CD4-positive, alpha-beta T cell treated with Interleukin-17A for 1 hour (primary cell): ENCODE measurements around the gene LBHD2.
A peak's percentile ranks its signal among the peaks of the same experiment; 100 is the strongest.

ENCODE experiments used
- DNase-seq: peaks from one replicate; pipeline ENCODE4 v3.0.0-alpha.2; 2020

LBHD2 gene

DNA sequence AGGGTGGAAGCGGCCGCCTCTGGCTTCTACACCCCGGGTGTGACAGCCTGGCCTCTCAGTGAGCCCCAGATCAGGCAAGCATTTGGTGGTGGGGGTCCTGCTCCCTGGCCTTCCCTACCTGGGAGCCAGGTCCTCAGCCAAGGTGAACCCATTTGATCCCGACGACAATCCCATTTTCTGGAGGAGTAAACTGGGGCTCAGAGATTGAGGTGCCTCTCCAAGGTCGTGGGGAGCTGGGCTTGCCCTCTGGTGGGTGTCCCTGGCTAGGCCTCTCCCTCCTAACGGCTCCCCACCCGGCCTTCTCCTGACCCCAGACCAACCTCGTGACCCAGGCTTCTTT is 7.8 kb downstream of the LBHD2 start:
- DNase-seq: no peak

DNA sequence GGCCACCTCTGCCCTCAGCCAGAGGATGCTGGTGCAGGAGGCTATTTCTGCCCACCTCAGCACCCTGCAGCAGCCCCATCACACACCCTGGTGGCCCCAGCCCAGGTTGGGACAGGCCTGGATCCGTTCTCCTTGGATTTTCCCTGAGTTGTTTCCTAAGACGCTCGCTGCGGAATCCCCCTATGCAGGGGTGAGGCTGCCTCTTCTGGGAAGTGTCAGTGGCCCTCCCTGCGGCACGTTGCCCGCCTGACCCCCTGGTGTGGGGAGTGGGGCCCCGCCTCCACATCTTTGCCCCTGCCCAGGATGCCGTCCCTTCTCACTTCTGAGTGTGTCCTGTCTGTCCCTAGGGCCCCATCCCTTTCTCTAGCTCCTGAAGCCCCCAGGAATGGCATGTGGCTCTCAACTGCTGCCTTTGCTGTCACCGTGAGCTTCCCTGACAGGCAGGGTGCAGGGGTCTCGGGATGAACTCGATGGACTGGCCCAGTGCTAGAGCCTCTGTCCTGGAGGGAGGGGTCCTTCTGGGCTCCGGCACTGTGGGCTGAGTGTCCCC is 9.9 kb downstream of the LBHD2 start:
- no peak for DNase-seq

DNA sequence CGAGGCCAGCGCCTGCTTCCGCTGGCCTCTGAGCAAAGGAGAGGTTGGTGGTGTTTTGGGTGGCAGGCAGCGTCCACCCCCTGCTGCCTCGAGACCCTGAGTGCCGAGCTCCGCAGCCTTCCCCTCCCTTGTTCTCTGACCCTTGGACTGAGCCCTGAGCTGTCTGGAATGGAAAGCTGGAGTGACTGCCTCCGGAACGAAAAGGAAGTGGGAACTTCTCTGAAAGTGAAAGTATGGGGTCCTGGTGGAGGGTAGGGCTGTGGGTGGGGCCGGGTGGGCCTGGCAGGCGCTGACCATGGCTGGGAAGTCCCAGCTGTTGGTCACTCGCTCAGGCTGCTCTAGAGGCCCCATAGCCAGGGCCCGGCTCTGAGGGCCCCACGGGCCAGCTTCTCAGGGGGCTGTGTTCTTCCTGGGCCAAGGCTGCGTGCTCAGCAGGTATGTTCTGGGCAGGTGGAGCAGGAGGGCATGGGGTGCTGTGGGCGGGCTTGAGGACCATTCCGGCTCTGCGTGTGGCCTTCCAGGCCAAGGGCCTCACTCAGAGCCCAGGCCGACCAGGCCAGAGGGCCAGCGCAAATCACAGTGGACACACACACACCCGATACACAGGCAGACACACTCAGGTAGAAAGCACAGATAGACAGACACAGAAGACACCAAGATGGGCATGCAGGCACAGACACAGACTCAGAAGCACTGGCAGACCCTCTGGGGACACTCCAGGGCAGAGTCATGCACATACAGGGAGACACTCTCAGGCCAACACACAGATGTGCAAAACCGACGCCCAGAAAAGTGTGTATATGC is 10.6 kb downstream of the LBHD2 start, which contains the start of gene EXOC3L4:
Gene EXOC3L4, plus strand, starts transcription at position 320 of the 804 bp plus-strand sequence. CDS start 5,495 bp downstream, outside the sequence.
- no peak for DNase-seq

DNA sequence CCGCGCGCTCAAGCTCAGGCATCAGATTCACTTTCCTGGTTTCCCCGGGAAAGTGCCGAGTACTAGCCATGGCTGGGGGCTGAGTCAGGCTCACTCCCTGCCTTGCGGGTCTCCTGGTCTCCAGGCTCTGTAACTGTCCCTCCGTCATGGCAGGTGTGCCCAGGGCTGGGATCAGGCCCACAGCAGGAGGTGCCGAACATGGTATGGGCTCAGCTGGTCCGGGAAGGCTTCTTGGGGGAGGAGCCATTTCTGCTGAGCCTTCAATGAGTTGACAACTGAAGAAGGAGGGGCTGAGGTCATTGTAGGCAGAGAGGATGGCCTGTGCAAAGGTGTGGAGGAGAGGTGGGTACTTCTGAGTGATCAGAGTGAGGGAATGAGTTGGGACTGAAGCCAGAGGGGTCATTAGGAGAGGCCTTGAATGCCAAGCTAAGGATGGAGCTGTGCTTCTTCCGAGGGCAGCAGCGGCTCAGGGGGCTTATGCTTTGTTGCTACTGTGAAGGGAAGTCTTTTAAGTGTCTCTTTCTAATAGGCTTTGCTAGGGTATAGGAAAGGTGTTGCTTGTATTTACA is 11.3 kb downstream of the LBHD2 start:
- no peak for DNase-seq

DNA sequence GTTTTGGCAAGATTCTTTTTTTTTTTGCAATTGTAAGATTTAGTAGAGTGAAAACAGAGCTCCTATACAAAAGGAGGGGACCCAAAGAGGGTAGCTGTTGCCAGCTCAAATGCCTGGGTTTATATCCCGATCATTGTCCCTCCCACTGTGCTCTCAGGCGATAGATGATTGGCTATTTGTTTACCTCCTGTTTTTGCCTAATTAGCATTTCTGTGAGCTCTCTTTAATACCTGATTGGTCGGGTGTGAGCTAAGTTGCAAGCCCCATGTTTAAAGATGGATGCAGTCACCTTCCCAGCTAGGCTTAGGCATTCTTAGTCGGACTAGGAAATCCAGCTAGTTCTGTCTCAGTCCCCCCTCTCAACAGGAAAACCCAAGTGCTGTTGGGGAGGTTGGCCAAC is 12.4 kb downstream of the LBHD2 start:
- no peak for DNase-seq

DNA sequence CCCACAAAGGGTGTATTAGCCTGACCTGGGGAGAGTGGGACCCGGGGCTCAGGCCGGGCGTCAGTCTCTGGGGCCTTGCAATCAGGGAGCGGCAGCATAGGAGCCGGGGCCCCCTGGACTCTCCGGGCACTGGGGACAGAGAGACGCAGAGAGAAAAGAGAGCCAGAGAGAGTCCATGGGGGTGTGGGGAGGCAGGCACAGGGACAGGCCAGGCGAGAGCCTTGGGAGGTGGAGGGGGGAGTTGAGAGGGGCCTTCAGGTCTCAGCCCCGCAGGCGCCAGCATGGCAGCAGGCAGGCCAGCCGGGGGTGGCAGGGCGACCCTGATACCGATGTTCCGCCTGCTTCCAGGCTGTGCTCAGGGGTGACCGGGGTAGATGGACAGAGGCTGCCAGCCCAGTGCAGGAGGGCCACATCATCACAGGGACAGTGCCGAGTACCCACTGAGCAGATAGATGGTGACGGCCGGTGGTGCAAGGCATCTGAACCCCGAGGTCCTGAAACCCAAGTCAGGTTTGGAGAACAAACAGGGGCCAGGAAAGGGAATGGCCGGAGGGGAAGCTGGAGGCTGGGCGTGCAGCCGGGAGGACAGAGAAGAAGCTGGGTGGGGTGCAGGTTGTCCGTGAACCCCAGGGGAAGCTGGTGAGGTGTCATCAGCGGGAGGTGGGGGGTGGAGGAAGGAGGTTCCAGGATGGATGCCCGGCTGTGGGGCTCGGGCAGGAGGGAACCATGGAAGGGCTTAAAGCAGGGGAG is 13.4 kb downstream of the LBHD2 start:
- no peak for DNase-seq

DNA sequence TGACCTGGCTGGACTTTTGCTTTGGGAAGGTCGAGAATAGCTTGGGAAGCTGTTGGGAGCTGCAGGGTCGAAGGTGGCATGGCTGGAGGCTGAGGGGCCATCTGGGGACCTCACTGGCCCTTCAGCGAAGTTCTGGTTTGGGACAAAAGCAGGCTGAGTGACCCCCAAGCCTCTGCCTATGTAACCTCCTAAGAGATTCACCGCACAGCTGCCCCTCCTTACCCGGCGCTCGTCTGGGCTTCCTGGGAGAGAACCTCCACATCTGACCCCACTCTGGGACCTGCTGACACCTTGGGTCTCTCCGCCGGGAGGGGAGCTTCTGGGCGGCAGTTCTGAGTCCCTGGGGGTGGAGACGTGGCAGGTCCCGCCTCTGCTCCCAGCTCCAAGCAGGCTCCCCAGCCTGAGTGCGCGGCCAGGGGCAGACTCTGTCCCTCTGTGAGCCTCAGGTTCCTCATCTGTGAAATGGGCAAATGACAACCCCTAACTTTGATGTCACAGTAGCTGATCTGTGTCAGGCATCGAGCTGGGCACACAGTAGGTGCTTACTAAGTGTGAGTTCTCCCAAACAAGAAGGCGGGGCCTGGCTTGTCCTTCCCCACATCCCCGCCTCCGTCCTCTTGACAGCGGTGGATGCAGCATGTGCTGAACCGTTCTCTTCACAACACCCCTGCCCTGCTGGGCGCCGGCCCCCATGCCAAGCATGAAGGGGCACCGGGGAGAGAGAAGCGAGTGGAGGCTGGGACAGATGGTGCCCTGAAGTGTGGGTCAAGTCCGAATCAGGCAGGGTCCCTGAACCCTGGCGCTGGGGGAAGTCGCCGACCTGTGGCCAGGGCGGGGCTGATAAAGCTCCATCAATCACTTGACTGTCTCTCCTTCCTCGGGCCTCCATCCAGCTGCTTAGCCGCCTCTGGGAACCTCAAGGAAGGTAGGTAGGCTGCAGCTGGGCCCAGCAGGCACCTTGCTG is 14.3 kb downstream of the LBHD2 start:
- no peak for DNase-seq

DNA sequence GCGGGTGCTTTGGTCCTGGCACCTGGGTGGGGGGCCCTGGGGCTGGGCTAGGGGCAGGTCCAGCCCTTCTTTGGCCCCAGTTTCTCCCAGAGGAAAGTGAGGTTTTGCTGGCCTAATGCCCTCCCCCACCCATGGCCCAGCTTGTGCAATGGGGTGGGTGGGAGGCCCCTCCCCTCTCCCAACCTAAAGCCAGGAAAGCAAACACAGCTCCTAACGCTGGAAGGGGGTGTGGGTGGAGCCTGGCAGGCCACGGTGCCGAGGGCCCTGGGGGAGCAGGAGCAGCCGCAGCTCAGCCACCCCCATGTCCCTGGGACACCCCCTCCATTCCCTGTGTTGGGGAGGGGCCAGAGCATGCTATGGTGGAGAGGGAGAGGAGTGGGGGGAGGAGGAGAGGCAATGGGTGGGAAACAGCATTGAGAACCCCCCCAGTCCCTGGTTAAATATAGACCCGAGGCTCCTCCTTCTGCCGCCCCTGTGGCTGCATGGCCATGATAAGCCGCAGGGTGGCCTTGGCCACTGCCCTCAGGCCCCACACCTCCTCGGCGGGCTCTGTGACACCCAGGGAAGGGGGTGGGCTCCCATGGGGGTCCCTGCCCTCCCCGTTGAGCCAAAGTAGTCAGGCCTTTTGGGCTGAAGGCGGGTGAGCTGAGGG is 15.2 kb downstream of the LBHD2 start:
- no peak for DNase-seq

DNA sequence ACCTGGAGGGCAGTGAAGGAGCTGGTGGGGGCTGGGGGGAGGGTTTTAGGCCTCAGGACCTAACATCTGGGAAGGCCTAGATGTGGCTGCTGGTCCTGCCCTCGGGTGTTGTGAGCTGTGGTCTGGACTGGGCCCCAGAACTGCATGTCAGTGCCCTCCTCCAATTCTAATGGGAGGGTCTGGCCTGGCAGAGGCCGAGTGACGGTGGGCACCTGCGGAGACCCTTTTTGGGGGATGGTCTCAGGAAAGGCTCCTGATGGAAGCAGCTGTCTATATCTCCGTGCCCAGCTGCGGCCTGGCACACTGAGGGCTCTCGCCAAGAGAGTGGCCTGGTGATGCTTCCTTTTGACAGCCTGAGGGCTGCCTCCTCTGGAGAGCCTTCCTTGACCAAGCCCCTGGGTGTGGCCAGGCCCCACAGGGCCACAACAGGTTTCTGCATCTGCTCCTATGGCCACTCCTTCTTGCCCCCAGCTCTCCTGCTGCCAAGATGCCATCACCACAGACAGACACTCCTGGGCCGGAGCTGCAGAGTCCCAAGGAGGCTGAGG is 15.8 kb downstream of the LBHD2 start:
- no peak for DNase-seq

DNA sequence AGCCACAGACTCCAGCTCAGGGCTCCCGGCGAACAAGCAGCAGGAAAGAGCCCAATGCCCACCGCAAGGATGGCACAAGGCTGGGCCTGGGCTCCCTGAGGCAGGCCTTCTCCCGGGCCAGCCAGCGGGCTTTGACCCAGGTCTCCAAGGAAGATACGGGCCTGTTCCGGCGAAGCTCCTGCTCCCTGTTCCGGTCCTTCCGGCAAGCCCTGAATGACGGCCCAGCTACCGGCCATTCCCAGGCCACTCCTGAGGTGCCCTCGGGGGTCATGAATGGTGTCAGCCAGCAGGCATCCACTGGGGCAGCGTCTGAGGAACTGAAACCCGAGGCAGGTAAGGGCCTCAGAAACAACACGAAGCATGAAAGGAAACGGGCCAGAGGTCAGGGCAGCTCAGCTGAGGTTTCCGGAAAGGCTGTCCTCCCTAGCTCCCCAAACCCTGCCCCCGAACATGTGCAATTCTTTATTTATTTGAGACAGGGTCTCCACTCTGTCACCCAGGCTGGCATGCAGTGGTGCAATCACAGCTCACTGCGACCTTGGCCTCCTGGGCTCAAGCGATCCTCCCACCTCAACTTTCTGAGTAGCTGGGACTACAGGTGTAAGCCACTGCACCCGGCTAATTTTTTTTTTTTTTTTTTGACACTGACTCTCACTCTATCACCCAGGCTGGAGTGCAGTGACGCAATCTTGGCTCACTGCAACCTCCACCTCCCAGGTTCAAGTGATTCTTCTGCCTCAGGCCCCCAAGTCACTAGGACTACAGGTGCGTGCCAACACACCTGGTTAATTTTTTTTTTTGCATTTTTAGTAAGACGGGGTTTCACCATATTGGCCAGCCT is 16.5 kb downstream of the LBHD2 start:
- no peak for DNase-seq

DNA sequence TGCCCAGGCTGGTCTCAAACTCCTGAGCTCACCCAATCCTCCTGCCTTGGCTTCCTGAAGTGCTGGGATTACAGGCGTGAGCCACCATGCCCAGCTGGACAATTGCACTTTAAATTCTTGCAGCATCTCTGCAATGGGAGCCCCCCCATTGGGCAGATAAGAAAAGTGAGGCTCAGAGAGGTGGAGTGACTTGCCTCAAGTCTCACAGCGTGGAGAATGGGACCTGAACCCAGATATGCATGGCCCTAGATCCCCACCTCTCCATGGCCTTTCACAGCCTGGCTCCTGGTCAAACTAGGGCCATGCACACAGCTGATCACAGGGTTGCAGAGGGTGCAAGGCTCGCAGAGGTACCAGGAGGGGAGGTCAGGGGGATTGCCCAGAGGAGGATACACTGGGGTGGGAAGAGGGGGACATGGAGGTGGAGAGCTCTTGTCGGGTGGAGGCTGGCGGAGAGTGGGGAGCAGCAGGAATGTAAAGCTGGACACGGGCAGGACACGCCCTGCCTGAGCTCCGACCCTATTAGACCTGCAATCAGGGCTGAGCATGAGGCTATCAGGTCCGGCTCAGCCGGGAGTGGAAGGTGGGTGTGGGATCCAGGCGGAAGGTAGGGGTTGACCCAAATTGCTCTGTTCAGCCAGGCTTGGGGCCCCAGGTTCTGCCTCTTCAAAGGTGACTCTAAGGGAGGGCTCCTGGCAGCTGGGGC is 17.4 kb downstream of the LBHD2 start:
- no peak for DNase-seq

DNA sequence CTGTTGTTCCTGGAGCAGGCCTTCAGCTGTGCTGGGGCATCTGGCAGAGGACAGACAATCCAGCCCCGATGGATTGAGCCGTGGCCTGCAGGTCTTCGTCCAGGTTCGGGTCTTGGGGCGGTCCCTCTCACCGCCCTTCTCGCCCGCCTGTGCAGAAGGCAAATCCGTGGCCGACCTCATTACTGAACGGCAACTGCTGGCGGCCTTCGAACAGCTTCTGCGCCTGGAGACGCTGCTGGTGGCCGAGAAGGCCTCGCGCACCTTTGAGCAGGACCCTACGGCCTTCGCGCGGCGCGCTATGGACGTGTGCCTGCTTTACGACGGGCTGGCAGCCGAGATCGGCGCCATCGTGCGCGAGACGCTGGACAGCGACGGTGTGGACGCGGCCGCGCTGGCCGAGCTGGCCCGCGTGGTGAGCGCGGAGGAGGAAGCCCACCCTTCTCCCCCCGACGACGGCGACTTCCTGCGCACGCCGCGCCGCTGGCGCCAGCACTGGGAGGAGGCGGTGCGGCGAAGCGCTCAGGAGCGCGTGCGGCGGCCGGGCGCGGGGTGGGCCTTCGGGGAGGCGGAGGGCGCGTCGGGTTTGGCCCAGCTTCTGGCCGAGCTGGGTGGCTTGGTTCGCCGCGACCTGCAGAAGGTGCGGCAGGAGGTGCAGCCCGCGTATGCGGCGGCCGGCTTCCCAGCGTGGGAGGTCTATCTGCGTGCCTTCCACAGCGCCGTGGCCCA is 18.1 kb downstream of the LBHD2 start:
- DNase-seq: no peak

DNA sequence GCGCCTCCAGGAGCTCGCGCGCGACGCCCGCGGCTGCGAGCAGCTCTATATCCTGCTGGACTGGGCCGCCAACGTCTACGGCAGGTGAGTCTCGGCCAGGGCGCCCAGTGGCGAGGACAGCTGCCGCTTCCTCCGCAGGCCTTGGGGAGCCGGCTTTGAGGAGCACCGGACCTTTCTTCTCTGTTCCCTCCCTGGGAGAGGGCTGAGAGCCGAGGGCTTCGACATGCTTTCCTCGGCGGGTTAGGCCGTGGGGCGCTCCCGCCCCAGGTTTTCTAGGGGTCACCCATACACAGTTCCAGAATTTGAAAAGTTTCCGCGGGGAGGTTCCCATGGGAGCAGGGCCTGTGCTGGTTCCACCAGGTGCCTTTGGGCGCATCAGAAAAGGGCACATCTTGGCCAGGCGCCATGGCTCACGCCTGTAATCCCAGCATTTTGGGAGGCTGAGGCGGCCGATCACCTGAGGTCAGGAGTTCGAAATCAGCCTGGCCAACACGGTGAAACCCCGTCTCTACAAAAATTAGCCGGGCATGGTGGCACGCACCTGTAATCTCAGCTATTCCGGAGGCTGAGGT is 18.8 kb downstream of the LBHD2 start:
- no peak for DNase-seq

DNA sequence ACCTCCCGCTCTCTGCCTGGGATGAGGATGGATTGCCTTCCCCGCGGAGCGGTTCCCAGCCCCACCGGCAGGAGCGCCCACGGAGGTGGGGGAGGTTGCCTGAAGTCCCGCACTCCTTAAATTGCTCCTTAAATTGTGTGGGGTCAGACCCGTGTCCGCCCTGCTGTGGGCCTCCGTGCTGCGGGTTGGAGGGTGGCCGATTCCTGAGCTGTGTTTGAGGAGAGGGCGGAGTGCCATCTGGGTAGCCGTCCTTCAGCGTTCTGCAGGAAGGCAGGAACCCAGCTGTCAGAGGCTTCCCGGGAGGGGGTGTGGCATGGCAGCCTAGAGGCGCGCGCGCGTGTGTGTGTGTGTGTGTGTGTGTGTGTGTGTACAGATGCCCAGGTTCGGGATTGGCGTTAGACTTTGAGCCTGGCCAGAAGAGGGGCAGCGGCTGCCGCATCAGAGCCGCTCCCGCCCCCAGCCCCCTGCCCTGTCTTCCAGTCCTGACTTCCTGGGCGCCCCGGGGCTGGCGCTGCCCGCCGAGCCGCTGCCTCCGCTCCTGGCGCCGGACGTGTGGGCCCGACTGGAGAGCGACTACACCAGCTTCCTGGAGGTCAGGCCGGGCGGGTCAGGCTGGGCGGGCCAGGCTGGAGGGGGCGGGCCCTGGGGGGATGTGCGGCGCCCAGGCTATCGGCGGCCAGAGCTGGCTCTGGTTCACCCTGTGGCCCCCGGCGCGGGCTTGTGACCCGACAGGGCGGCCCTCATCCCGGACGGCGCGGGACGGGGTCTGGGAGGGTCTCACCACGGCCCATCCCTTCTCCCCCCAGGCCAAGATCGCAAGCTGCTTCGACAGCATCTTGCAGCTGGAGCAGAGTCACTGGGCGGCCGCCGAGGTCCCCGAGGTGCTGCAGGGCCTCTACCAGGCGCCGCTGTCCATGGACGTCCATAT is 19.7 kb downstream of the LBHD2 start:
- DNase-seq: no peak

DNA sequence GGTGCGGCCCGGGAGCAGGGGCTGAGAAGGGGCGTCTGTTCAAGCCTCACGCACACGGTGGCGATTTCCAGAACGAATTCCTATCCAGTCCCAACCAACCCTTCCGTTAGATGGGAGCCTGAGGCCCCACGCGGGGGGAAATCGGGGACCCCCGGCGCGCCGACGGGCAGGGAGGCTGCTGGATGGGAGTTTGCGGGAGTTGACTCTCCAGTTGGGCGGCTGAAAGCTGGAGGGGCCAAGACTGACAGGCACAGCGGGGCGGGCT is 20.3 kb downstream of the LBHD2 start:
- DNase-seq: no peak

DNA sequence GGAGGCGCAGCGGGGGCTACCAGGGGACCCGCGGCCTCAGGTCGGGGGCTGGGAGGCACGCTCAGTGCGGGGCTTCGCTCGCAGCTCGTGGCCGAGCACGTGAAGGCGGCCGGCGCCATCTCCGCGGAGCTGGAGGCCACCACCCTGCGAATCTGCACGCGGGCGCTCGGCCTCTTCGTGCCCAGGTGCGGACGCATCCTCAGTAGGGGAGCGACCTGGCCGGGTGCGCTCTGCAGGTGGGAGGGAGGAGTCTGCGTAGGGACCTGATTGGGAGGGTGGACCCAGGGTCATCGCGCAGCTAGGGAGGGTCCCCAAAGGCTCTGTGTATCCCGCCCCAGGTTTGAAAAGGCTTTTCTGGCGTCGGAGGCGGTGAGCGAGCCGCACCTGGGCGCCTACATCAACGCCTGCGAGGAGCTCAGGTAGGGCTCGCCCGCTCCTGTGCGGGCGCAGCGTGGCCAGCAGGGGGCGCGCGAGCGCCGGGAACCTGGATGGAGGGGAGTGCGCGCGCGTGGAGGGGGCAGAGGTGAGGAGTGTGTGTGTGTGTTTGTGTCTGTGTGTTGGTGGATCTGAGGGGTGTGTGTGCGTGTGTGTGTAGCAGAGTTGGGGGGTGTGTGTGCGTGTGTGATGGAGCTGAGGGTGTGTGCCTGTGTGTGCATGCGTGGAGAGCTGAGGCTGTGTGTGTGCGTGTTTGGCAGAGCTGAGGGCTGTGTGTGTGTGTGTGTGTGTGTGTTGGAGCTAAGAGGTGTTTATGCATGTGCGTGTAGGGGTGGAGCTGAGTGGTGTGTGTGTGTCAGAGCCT is 20.8 kb downstream of the LBHD2 start:
- peak; percentile 69 for DNase-seq

DNA sequence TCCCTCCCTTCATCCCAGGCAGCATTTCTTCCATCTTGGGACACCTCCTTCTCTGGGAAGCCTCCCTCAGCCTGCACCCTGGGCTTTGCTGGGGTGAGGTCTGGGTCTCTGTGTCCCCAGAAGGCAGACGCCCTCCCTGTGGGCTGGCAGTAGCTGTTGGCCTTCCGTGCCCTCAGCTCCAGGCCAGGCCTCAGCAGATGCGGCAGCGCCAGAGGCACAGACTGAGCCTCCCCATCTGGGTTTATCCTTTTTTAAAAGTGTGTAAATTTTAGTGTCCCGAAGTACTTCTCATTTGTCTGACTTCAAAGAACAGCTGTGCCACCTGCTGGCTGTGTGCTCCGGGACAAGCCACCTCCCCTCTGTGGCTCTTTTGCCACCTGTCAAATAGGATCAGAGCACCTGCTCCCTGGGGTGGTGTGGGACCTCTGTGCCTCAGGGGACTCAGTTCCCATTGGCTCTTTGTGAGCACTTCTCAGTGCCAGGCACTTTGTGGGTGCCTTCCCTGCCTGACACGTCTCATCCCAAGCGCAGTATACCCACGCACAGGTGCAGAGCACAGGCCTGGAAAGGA is 21.7 kb downstream of the LBHD2 start:
- DNase-seq: no peak
